Measurements from ENCODE around the gene AHNAK2.

Gene AHNAK2

DNA sequence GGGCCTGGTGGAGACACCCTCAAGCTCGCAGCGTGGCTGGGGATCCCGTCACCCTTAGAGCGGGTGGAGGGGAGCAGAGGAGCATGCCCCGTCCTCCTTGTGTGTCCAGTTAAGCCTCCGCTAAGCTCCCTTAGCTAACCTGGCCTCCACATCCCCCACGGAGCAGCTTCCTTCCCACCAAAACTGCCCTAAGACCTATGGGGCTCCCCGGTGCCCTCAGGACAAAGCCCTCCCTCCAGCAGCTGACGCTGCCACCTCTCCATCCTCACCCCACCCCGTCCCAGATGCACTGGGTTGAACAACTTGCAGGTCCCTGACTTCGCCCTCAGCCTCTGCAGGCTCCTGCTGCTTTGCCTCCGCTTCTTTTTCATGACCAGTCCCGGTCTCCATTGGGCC is 4.0 kb downstream of the AHNAK2 start:
- POLR2A ChIA-PET = interaction anchor here (1.0 to 3.4 kb wide), 3 partner anchors 11 to 47 kb away, joined by 3 to 16 read pairs (median 7); partner anchors contain the start of genes CDCA4 and CLBA1
- H3K4me1 ChIP-seq (ENCODE audit: control insufficient read depth, insufficient read depth, low read length) = peaks cover 8% of the 10 kb centered on the region; the same call in 1 of the 2 replicates
- no peak overlapping the region for H3K27ac ChIP-seq (ENCODE audit: extremely low read depth, low read depth, low read length)
- TF ChIP-seq ZFHX2 (tag by site-specific recombination; conservative IDR thresholded peaks at IDR 0.05) = no peak
- TF ChIP-seq ZFP3 (tag by site-specific recombination; IDR thresholded peaks at IDR 0.05; ENCODE audit: low read depth) = no peak
- TF ChIP-seq ZNF768 (tag by site-specific recombination; IDR thresholded peaks at IDR 0.05) = no peak
- no peak for TF ChIP-seq ZNF266 (tag by site-specific recombination; IDR thresholded peaks at IDR 0.05; ENCODE audit: low read depth)
- no peak for TF ChIP-seq ZNF121 (tag by site-specific recombination; IDR thresholded peaks at IDR 0.05)
- TF ChIP-seq YY1 (tag by site-specific recombination; IDR thresholded peaks at IDR 0.05) = no peak
- TF ChIP-seq, protein P1, sequence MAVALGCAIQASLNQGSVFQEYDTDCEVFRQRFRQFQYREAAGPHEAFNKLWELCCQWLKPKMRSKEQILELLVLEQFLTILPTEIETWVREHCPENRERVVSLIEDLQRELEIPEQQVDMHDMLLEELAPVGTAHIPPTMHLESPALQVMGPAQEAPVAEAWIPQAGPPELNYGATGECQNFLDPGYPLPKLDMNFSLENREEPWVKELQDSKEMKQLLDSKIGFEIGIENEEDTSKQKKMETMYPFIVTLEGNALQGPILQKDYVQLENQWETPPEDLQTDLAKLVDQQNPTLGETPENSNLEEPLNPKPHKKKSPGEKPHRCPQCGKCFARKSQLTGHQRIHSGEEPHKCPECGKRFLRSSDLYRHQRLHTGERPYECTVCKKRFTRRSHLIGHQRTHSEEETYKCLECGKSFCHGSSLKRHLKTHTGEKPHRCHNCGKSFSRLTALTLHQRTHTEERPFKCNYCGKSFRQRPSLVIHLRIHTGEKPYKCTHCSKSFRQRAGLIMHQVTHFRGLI (tag by site-specific recombination; IDR thresholded peaks at IDR 0.05) = no peak
- no peak for TF ChIP-seq ZSCAN23 (tag by site-specific recombination; IDR thresholded peaks at IDR 0.05)
- no peak for TF ChIP-seq ZNF19 (tag by site-specific recombination; IDR thresholded peaks at IDR 0.05; ENCODE audit: low read depth)
- H3K36me3 ChIP-seq (ENCODE audit: control insufficient read depth in 2 of 2, insufficient read depth in 1 of 2, low read length in 2 of 2) = no peaks in the 10 kb centered on the region
- H3K4me3 ChIP-seq (ENCODE audit: low read depth, low read length) = no peak overlapping the region
- H3K9me3 ChIP-seq (ENCODE audit: control insufficient read depth, insufficient read depth, low read depth, low read length) = no peaks in the 10 kb centered on the region
- CTCF ChIA-PET = interaction anchor here (0.8 to 5.9 kb wide), 7 partner anchors 21 to 112 kb away, joined by 3 to 109 read pairs (median 8); no protein-coding TSS in a partner anchor

DNA sequence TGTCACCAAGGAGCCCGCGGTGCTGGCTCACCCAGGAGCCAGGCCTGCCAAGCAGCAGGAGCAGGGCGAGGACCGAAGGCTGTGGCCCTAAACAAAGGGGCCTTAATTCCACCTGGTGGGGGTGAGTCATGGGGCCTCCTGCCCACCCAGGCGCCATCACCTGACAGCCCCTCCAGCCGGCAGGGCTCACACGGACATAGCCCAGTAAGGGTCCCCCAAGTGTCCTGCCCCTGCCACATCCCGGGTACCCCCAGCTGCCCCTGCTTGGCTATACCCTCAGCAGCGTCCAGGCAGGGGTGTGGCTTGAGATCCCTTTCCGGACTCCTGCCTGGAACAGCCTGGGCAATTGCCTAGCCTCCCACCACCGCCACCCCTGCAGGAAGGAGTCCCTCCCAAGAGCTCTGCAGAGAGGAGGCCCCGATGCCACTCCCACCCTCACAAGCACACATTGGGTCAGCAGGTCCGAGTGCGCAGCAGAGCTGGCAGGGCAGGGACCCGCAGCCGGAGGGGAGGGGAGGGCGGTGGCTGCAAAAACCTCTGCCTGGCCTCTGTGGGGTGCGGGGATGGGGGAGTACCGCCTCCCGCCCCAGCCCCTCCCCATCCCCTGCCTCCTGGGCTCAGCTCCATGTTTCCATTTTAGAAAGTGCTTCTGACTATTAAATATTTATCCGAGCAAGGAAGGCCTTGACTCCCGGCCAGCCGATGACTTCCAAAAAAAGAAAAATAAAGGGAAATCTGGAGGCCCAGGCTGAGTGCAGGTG is 4.6 kb downstream of the AHNAK2 start:
- Histone ChIP-seq H3K27ac (ENCODE audit: extremely low read depth, low read depth, low read length) (no peak overlapping the region), H3K36me3 (ENCODE audit: control insufficient read depth in 2 of 2, insufficient read depth in 1 of 2, low read length in 2 of 2) (no peaks in the 10 kb centered on the region), H3K4me3 (ENCODE audit: low read depth, low read length) (no peak overlapping the region), H3K9me3 (ENCODE audit: control insufficient read depth, insufficient read depth, low read depth, low read length) (no peaks in the 10 kb centered on the region), H3K4me1 (ENCODE audit: control insufficient read depth, insufficient read depth, low read length) (peaks cover 11% of the 10 kb centered on the region)
- ChIA-PET POLR2A (interaction anchor here (0.8 to 3.4 kb wide), 6 partner anchors 12 to 62 kb away, joined by 3 to 16 read pairs (median 4); partner anchors contain the start of genes CDCA4 and CLBA1), CTCF (interaction anchor here (0.6 to 5.9 kb wide), 6 partner anchors 62 to 203 kb away, joined by 3 to 109 read pairs (median 6); no protein-coding TSS in a partner anchor)
- TF ChIP-seq KLF10 (tag by site-specific recombination; IDR thresholded peaks at IDR 0.05) = no peak
- TF ChIP-seq ZEB2 (tag by site-specific recombination; IDR thresholded peaks at IDR 0.05) = 0 out of 2 replicates have a peak, but pooled peaks have one; percentile 42
- TF ChIP-seq, protein P2, sequence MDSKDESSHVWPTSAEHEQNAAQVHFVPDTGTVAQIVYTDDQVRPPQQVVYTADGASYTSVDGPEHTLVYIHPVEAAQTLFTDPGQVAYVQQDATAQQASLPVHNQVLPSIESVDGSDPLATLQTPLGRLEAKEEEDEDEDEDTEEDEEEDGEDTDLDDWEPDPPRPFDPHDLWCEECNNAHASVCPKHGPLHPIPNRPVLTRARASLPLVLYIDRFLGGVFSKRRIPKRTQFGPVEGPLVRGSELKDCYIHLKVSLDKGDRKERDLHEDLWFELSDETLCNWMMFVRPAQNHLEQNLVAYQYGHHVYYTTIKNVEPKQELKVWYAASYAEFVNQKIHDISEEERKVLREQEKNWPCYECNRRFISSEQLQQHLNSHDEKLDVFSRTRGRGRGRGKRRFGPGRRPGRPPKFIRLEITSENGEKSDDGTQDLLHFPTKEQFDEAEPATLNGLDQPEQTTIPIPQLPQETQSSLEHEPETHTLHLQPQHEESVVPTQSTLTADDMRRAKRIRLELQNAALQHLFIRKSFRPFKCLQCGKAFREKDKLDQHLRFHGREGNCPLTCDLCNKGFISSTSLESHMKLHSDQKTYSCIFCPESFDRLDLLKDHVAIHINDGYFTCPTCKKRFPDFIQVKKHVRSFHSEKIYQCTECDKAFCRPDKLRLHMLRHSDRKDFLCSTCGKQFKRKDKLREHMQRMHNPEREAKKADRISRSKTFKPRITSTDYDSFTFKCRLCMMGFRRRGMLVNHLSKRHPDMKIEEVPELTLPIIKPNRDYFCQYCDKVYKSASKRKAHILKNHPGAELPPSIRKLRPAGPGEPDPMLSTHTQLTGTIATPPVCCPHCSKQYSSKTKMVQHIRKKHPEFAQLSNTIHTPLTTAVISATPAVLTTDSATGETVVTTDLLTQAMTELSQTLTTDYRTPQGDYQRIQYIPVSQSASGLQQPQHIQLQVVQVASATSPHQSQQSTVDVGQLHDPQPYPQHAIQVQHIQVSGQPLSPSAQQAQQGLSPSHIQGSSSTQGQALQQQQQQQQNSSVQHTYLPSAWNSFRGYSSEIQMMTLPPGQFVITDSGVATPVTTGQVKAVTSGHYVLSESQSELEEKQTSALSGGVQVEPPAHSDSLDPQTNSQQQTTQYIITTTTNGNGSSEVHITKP (tag by site-specific recombination; IDR thresholded peaks at IDR 0.05) = no peak
- peak; percentile 66 for TF ChIP-seq ZFHX2 (tag by site-specific recombination; conservative IDR thresholded peaks at IDR 0.05)
- TF ChIP-seq, protein P3, sequence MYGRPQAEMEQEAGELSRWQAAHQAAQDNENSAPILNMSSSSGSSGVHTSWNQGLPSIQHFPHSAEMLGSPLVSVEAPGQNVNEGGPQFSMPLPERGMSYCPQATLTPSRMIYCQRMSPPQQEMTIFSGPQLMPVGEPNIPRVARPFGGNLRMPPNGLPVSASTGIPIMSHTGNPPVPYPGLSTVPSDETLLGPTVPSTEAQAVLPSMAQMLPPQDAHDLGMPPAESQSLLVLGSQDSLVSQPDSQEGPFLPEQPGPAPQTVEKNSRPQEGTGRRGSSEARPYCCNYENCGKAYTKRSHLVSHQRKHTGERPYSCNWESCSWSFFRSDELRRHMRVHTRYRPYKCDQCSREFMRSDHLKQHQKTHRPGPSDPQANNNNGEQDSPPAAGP (tag by site-specific recombination; IDR thresholded peaks at IDR 0.05) = peak; percentile 90
- TF ChIP-seq, protein P4, sequence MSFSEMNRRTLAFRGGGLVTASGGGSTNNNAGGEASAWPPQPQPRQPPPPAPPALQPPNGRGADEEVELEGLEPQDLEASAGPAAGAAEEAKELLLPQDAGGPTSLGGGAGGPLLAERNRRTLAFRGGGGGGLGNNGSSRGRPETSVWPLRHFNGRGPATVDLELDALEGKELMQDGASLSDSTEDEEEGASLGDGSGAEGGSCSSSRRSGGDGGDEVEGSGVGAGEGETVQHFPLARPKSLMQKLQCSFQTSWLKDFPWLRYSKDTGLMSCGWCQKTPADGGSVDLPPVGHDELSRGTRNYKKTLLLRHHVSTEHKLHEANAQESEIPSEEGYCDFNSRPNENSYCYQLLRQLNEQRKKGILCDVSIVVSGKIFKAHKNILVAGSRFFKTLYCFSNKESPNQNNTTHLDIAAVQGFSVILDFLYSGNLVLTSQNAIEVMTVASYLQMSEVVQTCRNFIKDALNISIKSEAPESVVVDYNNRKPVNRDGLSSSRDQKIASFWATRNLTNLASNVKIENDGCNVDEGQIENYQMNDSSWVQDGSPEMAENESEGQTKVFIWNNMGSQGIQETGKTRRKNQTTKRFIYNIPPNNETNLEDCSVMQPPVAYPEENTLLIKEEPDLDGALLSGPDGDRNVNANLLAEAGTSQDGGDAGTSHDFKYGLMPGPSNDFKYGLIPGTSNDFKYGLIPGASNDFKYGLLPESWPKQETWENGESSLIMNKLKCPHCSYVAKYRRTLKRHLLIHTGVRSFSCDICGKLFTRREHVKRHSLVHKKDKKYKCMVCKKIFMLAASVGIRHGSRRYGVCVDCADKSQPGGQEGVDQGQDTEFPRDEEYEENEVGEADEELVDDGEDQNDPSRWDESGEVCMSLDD (tag by site-specific recombination; IDR thresholded peaks at IDR 0.05) = no peak
- TF ChIP-seq, protein P5, sequence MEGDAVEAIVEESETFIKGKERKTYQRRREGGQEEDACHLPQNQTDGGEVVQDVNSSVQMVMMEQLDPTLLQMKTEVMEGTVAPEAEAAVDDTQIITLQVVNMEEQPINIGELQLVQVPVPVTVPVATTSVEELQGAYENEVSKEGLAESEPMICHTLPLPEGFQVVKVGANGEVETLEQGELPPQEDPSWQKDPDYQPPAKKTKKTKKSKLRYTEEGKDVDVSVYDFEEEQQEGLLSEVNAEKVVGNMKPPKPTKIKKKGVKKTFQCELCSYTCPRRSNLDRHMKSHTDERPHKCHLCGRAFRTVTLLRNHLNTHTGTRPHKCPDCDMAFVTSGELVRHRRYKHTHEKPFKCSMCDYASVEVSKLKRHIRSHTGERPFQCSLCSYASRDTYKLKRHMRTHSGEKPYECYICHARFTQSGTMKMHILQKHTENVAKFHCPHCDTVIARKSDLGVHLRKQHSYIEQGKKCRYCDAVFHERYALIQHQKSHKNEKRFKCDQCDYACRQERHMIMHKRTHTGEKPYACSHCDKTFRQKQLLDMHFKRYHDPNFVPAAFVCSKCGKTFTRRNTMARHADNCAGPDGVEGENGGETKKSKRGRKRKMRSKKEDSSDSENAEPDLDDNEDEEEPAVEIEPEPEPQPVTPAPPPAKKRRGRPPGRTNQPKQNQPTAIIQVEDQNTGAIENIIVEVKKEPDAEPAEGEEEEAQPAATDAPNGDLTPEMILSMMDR (tag by site-specific recombination; IDR thresholded peaks at IDR 0.05) = no peak
- TF ChIP-seq ZNF600 (tag by site-specific recombination; IDR thresholded peaks at IDR 0.05) = no peak; the same call in 1 of the 2 replicates
- no peak for TF ChIP-seq GLI4 (tag by site-specific recombination; IDR thresholded peaks at IDR 0.05)
- TF ChIP-seq ZNF660 (tag by site-specific recombination; IDR thresholded peaks at IDR 0.05) = no peak
- peak; percentile 71 for TF ChIP-seq SP7 (tag by site-specific recombination; IDR thresholded peaks at IDR 0.05)
- peak; percentile 45; the same call in 1 of the 2 replicates for TF ChIP-seq ZNF335 (tag by site-specific recombination; conservative IDR thresholded peaks at IDR 0.05)
- peak; percentile 59; the same call in 1 of the 2 replicates for TF ChIP-seq GLIS2 (tag by site-specific recombination; IDR thresholded peaks at IDR 0.05)
- TF ChIP-seq ZFP3 (tag by site-specific recombination; IDR thresholded peaks at IDR 0.05; ENCODE audit: low read depth) = no peak
- TF ChIP-seq SETDB1 (IDR thresholded peaks at IDR 0.05; ENCODE audit: insufficient read length, low read length) = no peak
- no peak for TF ChIP-seq ZNF473 (tag by site-specific recombination; IDR thresholded peaks at IDR 0.05)

Data from HEK293 (cell line).